Measurements from ENCODE around the gene ICAM1.
"Not testable (repeated sequence)": the region's sequence is repeated elsewhere in the genome, so short reads cannot be mapped to it uniquely, and the experiment has no call there.

Gene ICAM1, protein sequence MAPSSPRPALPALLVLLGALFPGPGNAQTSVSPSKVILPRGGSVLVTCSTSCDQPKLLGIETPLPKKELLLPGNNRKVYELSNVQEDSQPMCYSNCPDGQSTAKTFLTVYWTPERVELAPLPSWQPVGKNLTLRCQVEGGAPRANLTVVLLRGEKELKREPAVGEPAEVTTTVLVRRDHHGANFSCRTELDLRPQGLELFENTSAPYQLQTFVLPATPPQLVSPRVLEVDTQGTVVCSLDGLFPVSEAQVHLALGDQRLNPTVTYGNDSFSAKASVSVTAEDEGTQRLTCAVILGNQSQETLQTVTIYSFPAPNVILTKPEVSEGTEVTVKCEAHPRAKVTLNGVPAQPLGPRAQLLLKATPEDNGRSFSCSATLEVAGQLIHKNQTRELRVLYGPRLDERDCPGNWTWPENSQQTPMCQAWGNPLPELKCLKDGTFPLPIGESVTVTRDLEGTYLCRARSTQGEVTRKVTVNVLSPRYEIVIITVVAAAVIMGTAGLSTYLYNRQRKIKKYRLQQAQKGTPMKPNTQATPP

DNA sequence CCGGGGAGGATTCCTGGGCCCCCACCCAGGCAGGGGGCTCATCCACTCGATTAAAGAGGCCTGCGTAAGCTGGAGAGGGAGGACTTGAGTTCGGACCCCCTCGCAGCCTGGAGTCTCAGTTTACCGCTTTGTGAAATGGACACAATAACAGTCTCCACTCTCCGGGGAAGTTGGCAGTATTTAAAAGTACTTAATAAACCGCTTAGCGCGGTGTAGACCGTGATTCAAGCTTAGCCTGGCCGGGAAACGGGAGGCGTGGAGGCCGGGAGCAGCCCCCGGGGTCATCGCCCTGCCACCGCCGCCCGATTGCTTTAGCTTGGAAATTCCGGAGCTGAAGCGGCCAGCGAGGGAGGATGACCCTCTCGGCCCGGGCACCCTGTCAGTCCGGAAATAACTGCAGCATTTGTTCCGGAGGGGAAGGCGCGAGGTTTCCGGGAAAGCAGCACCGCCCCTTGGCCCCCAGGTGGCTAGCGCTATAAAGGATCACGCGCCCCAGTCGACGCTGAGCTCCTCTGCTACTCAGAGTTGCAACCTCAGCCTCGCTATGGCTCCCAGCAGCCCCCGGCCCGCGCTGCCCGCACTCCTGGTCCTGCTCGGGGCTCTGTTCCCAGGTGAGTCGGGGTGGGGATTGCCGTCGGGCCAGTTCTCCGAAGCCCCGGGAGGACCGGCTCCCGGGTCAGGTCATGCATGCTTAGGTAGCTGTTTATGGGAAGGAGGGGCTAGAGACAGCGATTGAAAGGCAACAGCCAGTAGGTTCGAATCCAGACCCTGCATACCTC, at the start of gene ICAM1:
Gene ICAM1 (plus strand): TSS at position 505 of the 779 bp plus-strand sequence. CDS start 40 bp downstream, at position 545.
- DNase-seq: peak; percentile 83

GRCh38 chr19:10222201-10222890, 48.6 kb upstream of the ICAM1 start:
- DNase-seq: no peak

GRCh38 chr19:10223488-10224213, 47.3 kb upstream of the ICAM1 start:
- no peak for DNase-seq

GRCh38 chr19:10224337-10224736, 46.6 kb upstream of the ICAM1 start:
- DNase-seq: no peak

DNA sequence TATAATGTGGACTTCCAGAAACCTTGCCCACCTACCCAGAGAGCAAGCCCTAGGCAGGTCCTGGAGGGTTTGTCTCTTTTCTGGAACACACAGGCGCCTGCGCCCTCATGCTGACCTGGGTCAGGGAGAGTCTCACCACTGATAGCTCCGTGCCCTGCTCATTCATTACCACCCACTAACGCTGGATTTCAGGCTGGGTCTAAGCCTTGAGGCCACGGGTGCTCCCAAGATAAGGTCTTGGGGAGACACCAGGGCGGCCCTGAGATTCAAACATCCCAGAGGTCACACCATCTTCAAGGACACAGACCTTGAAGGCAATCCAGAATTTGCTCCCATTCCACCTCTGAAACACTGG, 44.9 kb upstream of the ICAM1 start:
- no peak for DNase-seq

GRCh38 chr19:10226376-10227025, 44.4 kb upstream of the ICAM1 start:
- DNase-seq: peak; percentile 94

DNA sequence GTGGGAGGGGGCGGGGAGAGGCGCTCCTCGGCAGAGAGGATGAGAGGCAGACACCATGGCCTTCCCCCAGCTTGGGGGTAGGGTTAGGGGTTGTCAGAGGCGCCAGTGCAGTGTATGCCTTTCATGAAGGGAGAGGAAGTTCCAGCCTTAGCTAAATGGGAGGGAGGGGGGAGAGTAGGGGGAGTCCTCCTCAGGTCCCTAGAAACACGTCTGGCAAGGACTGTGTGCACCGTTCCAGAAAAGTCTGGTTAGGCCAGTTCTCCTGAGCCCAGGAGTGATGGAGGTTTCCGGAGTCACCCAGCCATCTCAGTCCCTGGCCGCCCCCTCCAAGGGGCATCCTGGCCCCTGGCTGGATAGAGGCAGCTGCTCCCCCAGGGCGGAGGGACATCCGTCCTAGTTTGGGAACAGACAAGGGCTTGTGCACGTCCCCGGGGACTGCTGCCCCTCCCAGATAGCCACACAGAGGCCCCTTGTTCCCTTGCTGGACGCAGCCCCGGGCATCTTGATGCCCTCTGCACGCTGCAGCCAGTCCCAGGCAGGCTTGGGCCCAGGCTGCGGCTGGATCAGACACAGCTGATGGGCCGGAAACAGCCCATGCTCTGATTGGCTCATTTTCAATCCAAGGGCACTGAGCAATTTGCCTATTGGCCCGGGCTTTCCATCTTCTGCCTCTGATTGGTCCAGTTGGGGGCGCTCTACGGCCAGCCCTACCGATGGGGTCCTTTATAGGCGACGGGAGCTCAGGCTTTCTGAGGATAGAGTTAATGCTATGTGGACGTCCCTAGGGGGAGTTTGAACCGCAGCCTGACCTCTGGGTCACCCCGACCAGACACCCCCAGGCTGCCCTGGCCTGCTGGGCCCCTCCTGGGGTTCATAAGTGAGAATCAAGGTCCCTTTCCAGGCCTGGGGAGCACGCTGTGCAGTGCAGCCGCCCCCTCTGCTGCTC, 43.6 kb upstream of the ICAM1 start:
- DNase-seq: peak; percentile 65

GRCh38 chr19:10228393-10228792, 42.5 kb upstream of the ICAM1 start:
- DNase-seq: no peak

- peak; percentile 47 for DNase-seq
These were observed 42.0 kb upstream of the ICAM1 start for GRCh38 chr19:10228920-10229319.

- DNase-seq: peak; percentile 76
These were observed 40.6 kb upstream of the ICAM1 start for GRCh38 chr19:10230173-10230860.

DNA sequence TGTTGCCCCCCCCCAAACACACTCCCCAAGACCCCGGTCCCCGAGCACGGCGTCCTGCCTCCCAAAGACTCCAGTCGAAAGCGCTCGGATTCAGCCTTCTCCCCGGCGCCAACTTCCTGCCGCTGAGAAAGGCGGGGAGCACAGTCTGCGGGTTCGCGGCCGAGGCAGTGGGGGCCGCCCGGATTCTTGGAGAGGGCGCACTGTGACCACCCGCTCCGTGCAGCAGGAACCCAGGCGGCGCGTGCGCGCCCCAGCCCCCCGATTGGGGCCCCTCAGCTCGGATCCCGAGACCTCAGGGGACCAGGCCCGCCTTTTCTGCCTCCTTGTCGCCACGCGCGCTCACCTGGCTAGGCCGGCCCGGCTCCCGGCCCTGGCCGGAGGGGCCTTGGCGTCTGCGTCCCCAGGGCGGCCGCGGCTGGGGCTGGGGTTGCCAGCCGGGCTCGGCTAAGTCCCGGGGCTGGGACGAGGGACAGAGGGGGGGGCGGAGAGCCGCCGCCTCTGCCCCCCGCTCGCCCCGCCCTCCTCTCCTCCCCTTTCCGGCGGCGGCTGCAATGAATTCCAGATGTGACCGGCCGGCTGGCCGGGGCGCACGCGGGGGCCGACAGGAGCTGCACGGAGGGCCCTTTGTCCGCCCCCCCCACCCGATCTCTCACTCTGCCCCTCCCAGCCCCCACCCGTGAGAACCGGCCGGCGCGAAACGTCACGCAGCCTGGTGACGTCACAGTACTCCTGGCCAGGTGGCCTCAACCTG, 39.9 kb upstream of the ICAM1 start, which contains the start of gene S1PR2:
Gene S1PR2 (minus strand): TSS at position 471 of the 751 bp plus-strand sequence. CDS start 6,426 bp downstream, outside the sequence.
- peak; percentile 91 for DNase-seq

DNA sequence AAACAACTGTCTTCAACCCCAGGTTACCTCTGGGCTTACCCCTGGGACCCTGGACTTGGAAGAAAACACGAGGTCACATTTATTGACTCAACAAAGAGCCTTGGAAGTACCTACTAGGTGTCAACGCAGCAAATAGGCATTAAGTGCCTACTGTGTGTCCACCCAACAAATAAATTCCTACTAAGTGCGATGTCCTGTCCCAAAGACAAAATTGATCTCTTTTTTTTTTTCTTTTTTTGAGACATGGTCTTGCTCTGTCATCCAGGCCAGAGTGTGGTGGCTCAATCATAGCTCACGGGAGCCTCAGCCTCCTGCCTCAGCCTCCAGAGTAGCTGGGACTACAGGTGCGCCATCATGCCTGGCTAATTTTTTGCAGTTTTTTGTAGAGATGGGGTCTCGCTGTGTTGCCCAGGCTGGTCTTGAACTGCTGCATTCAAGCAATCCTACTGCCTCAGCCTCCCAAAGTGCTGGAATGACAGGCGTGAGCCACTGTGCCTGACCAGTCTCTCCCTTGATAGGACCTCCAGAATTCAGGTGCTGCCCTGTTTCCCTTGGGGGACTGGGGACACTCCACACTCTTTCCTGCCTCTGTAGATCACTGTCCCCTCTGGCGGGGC, 39.2 kb upstream of the ICAM1 start:
- no peak for DNase-seq

- DNase-seq: no peak
These were observed 37.0 kb upstream of the ICAM1 start for GRCh38 chr19:10233946-10234345.

GRCh38 chr19:10235003-10235402, 35.9 kb upstream of the ICAM1 start:
- DNase-seq: no peak

- not testable (repeated sequence) for DNase-seq
These were observed 35.5 kb upstream of the ICAM1 start for GRCh38 chr19:10235409-10235808.

- DNase-seq: no peak
These were observed 33.2 kb upstream of the ICAM1 start for GRCh38 chr19:10237702-10238101.

- peak; percentile 93 for DNase-seq
These were observed 32.6 kb upstream of the ICAM1 start for GRCh38 chr19:10238172-10238783.

GRCh38 chr19:10241826-10242449, 29.0 kb upstream of the ICAM1 start:
- DNase-seq: not testable (repeated sequence)

Measured in femur (tissue), 1 donor.